ENCODE data around the gene LAMA5. TPM values are rescaled to one million over a fixed set of nuclear protein-coding genes. Genes with fewer than 3 reads are reported as not detected.
A peak's percentile ranks its signal among the peaks of the same experiment; 100 is the strongest.

LAMA5 gene
- total and polyA plus RNA-seq, 5 donors from 2014 or later, result 0.30 to 0.91 TPM; not detected in 3

GRCh38 chr20:62313460-62314338, 53.4 kb downstream of the LAMA5 start:
- H3K27me3 ChIP-seq (ENCODE audit: control insufficient read depth, insufficient read depth, low read length), result no peaks in the 10 kb centered on the region
- DNase-seq (no peak), ATAC-seq (ENCODE audit: low read depth in 2 of 2) (no peak)
- Mint-ChIP-seq H3K36me3 (peaks cover 4% of the 10 kb centered on the region), H3K4me1 (peaks cover 0 to 2% (median 0%) of the 10 kb centered on the region in 4 donors), H3K4me3 (no peak overlapping the region), H3K27me3 (no peaks in the 10 kb centered on the region), H3K9me3 (no peaks in the 10 kb centered on the region), H3K27ac (no peak overlapping the region)
- no peak overlapping the region for H3K27ac ChIP-seq (ENCODE audit: insufficient read depth, low read length, poor library complexity, severe bottlenecking)
- H3K36me3 ChIP-seq (ENCODE audit: control insufficient read depth, insufficient read depth, low read length), result peaks cover 2% of the 10 kb centered on the region
- no peak overlapping the region for H3K4me3 ChIP-seq (ENCODE audit: low read depth, low read length)
- H3K4me1 ChIP-seq (ENCODE audit: control insufficient read depth, insufficient read depth, low read length, poor library complexity, severe bottlenecking), result no peaks in the 10 kb centered on the region
- H3K9me3 ChIP-seq (ENCODE audit: control insufficient read depth in 2 of 2, low read length in 2 of 2), result no peaks in the 10 kb centered on the region

- Mint-ChIP-seq H3K4me3 (no peak overlapping the region), H3K4me1 (peaks cover 0 to 2% (median 0%) of the 10 kb centered on the region in 4 donors), H3K36me3 (peaks cover 7% of the 10 kb centered on the region), H3K27me3 (no peaks in the 10 kb centered on the region), H3K9me3 (no peaks in the 10 kb centered on the region), H3K27ac (no peak overlapping the region)
- peaks cover 9% of the 10 kb centered on the region for H3K36me3 ChIP-seq (ENCODE audit: control insufficient read depth, insufficient read depth, low read length)
- H3K9me3 ChIP-seq (ENCODE audit: control insufficient read depth in 2 of 2, low read length in 2 of 2), result no peaks in the 10 kb centered on the region
- DNase-seq, result no peak
- no peak for ATAC-seq (ENCODE audit: low read depth in 2 of 2)
- H3K4me3 ChIP-seq (ENCODE audit: low read depth, low read length), result no peak overlapping the region
- no peaks in the 10 kb centered on the region for H3K27me3 ChIP-seq (ENCODE audit: control insufficient read depth, insufficient read depth, low read length)
- H3K27ac ChIP-seq (ENCODE audit: insufficient read depth, low read length, poor library complexity, severe bottlenecking), result no peak overlapping the region
- no peaks in the 10 kb centered on the region for H3K4me1 ChIP-seq (ENCODE audit: control insufficient read depth, insufficient read depth, low read length, poor library complexity, severe bottlenecking)
These were observed 54.1 kb downstream of the LAMA5 start for GRCh38 chr20:62313021-62313420.

- no peak for ATAC-seq (ENCODE audit: low read depth in 2 of 2)
- no peaks in the 10 kb centered on the region for H3K27me3 Mint-ChIP-seq
These were observed 54.5 kb downstream of the LAMA5 start for GRCh38 chr20:62312662-62312977.

GRCh38 chr20:62311832-62312661, 55.1 kb downstream of the LAMA5 start:
- Histone ChIP-seq H3K27me3 (ENCODE audit: control insufficient read depth, insufficient read depth, low read length) (no peaks in the 10 kb centered on the region), H3K27ac (ENCODE audit: insufficient read depth, low read length, poor library complexity, severe bottlenecking) (no peak overlapping the region), H3K4me3 (ENCODE audit: low read depth, low read length) (no peak overlapping the region), H3K4me1 (ENCODE audit: control insufficient read depth, insufficient read depth, low read length, poor library complexity, severe bottlenecking) (no peaks in the 10 kb centered on the region), H3K9me3 (ENCODE audit: control insufficient read depth in 2 of 2, low read length in 2 of 2) (no peaks in the 10 kb centered on the region), H3K36me3 (ENCODE audit: control insufficient read depth, insufficient read depth, low read length) (peaks cover 17% of the 10 kb centered on the region)
- no peak for ATAC-seq (ENCODE audit: low read depth in 2 of 2)
- H3K4me3 Mint-ChIP-seq, result no peak overlapping the region
- H3K36me3 Mint-ChIP-seq, result peaks cover 7% of the 10 kb centered on the region
- H3K27me3 Mint-ChIP-seq, result no peaks in the 10 kb centered on the region
- H3K4me1 Mint-ChIP-seq, result peaks cover 0 to 2% (median 0%) of the 10 kb centered on the region in 4 donors
- DNase-seq, result no peak
- no peak overlapping the region for H3K27ac Mint-ChIP-seq
- no peaks in the 10 kb centered on the region for H3K9me3 Mint-ChIP-seq

More at GRCh38 chr20:62312662-62312977, 54.5 kb downstream of the LAMA5 start:
- no peaks in the 10 kb centered on the region for H3K9me3 ChIP-seq (ENCODE audit: control insufficient read depth in 2 of 2, low read length in 2 of 2)
- H3K9me3 Mint-ChIP-seq, result no peaks in the 10 kb centered on the region
- H3K4me1 ChIP-seq (ENCODE audit: control insufficient read depth, insufficient read depth, low read length, poor library complexity, severe bottlenecking), result no peaks in the 10 kb centered on the region
- H3K27ac Mint-ChIP-seq, result no peak overlapping the region
- H3K27ac ChIP-seq (ENCODE audit: insufficient read depth, low read length, poor library complexity, severe bottlenecking), result no peak overlapping the region
- no peak overlapping the region for H3K4me3 Mint-ChIP-seq
- H3K36me3 ChIP-seq (ENCODE audit: control insufficient read depth, insufficient read depth, low read length), result peaks cover 12% of the 10 kb centered on the region
- peaks cover 0 to 2% (median 0%) of the 10 kb centered on the region in 4 donors for H3K4me1 Mint-ChIP-seq
- no peaks in the 10 kb centered on the region for H3K27me3 ChIP-seq (ENCODE audit: control insufficient read depth, insufficient read depth, low read length)
- no peak overlapping the region for H3K4me3 ChIP-seq (ENCODE audit: low read depth, low read length)
- no peak for DNase-seq
- H3K36me3 Mint-ChIP-seq, result peaks cover 7% of the 10 kb centered on the region

GRCh38 chr20:62311150-62311549, 56.0 kb downstream of the LAMA5 start:
- Mint-ChIP-seq H3K27ac (no peak overlapping the region), H3K4me1 (peaks cover 0 to 3% (median 0%) of the 10 kb centered on the region in 4 donors), H3K27me3 (no peaks in the 10 kb centered on the region), H3K9me3 (no peaks in the 10 kb centered on the region), H3K36me3 (peaks cover 7% of the 10 kb centered on the region), H3K4me3 (no peak overlapping the region)
- Histone ChIP-seq H3K27me3 (ENCODE audit: control insufficient read depth, insufficient read depth, low read length) (no peaks in the 10 kb centered on the region), H3K4me3 (ENCODE audit: low read depth, low read length) (no peak overlapping the region), H3K27ac (ENCODE audit: insufficient read depth, low read length, poor library complexity, severe bottlenecking) (no peak overlapping the region), H3K9me3 (ENCODE audit: control insufficient read depth in 2 of 2, low read length in 2 of 2) (no peaks in the 10 kb centered on the region), H3K4me1 (ENCODE audit: control insufficient read depth, insufficient read depth, low read length, poor library complexity, severe bottlenecking) (no peaks in the 10 kb centered on the region), H3K36me3 (ENCODE audit: control insufficient read depth, insufficient read depth, low read length) (peaks cover 25% of the 10 kb centered on the region)
- DNase-seq (no peak), ATAC-seq (ENCODE audit: low read depth in 2 of 2) (no peak)

- H3K4me3 Mint-ChIP-seq, result no peak overlapping the region
- no peaks in the 10 kb centered on the region for H3K27me3 ChIP-seq (ENCODE audit: control insufficient read depth, insufficient read depth, low read length)
- no peaks in the 10 kb centered on the region for H3K9me3 Mint-ChIP-seq
- DNase-seq, result no peak
- H3K4me3 ChIP-seq (ENCODE audit: low read depth, low read length), result no peak overlapping the region
- no peaks in the 10 kb centered on the region for H3K27me3 Mint-ChIP-seq
- H3K9me3 ChIP-seq (ENCODE audit: control insufficient read depth in 2 of 2, low read length in 2 of 2), result no peaks in the 10 kb centered on the region
- H3K27ac ChIP-seq (ENCODE audit: insufficient read depth, low read length, poor library complexity, severe bottlenecking), result no peak overlapping the region
- H3K27ac Mint-ChIP-seq, result no peak overlapping the region
- peaks cover 0 to 4% (median 0%) of the 10 kb centered on the region in 4 donors for H3K4me1 Mint-ChIP-seq
- peaks cover 7% of the 10 kb centered on the region for H3K36me3 Mint-ChIP-seq
- ATAC-seq (ENCODE audit: low read depth in 2 of 2), result no peak
- H3K36me3 ChIP-seq (ENCODE audit: control insufficient read depth, insufficient read depth, low read length), result peaks cover 29% of the 10 kb centered on the region
- H3K4me1 ChIP-seq (ENCODE audit: control insufficient read depth, insufficient read depth, low read length, poor library complexity, severe bottlenecking), result peaks cover 1% of the 10 kb centered on the region
These were observed 56.4 kb downstream of the LAMA5 start for GRCh38 chr20:62310757-62311121.

- H3K27me3 Mint-ChIP-seq, result no peaks in the 10 kb centered on the region
- H3K9me3 ChIP-seq (ENCODE audit: control insufficient read depth in 2 of 2, low read length in 2 of 2), result no peaks in the 10 kb centered on the region
- H3K4me3 Mint-ChIP-seq, result peak overlapping the region in 1 of 4 donors; percentile 28
- H3K36me3 Mint-ChIP-seq, result peaks cover 10% of the 10 kb centered on the region
- no peak for ATAC-seq (ENCODE audit: low read depth in 2 of 2)
- H3K9me3 Mint-ChIP-seq, result no peaks in the 10 kb centered on the region
- H3K36me3 ChIP-seq (ENCODE audit: control insufficient read depth, insufficient read depth, low read length), result peaks cover 35% of the 10 kb centered on the region
- no peak overlapping the region for H3K4me3 ChIP-seq (ENCODE audit: low read depth, low read length)
- no peak overlapping the region for H3K27ac ChIP-seq (ENCODE audit: insufficient read depth, low read length, poor library complexity, severe bottlenecking)
- no peaks in the 10 kb centered on the region for H3K27me3 ChIP-seq (ENCODE audit: control insufficient read depth, insufficient read depth, low read length)
- H3K4me1 ChIP-seq (ENCODE audit: control insufficient read depth, insufficient read depth, low read length, poor library complexity, severe bottlenecking), result peaks cover 7% of the 10 kb centered on the region
- no peak for DNase-seq
- H3K27ac Mint-ChIP-seq, result no peak overlapping the region
- peaks cover 0 to 7% (median 1%) of the 10 kb centered on the region in 4 donors for H3K4me1 Mint-ChIP-seq
These were observed 57.0 kb downstream of the LAMA5 start for GRCh38 chr20:62309947-62310756.

All from CD4-positive, CD25-positive, alpha-beta regulatory T cell (primary cell).